ENCODE data around the gene NENF.

The NENF gene

GRCh38 chr1:212460376-212460775 is 27.7 kb downstream of the NENF start:
- ChIA-PET POLR2A (interaction anchor here (1.0 kb wide), 1 partner anchor 148 kb away, joined by 3 read pairs; the partner anchor contains the start of gene ATF3), CTCF (no interaction called here)
- no peak for TF ChIP-seq L3MBTL2 (conservative IDR thresholded peaks at IDR 0.05)
- no peak for TF ChIP-seq PKNOX1 (IDR thresholded peaks at IDR 0.05)
- TF ChIP-seq FOXK2 (IDR thresholded peaks at IDR 0.05) = no peak
- no peak for TF ChIP-seq FOXA1 (IDR thresholded peaks at IDR 0.05)
- TF ChIP-seq BHLHE40 (IDR thresholded peaks at IDR 0.05; ENCODE audit: borderline replicate concordance) = no peak
- no peak for TF ChIP-seq ELF4 (IDR thresholded peaks at IDR 0.05)
- TF ChIP-seq SP1 (IDR thresholded peaks at IDR 0.05) = no peak
- no peak for TF ChIP-seq ARNT (IDR thresholded peaks at IDR 0.05)
- TF ChIP-seq HDGF (IDR thresholded peaks at IDR 0.05; ENCODE audit: borderline replicate concordance) = no peak
- no peak for TF ChIP-seq CTBP1 (IDR thresholded peaks at IDR 0.05; ENCODE audit: borderline replicate concordance)
- no peak for TF ChIP-seq ZNF384 (IDR thresholded peaks at IDR 0.05)
- no peak for TF ChIP-seq NFRKB (IDR thresholded peaks at IDR 0.05)
- no peak for TF ChIP-seq LEF1 (IDR thresholded peaks at IDR 0.05; ENCODE audit: borderline replicate concordance)
- no peak for TF ChIP-seq TARDBP (IDR thresholded peaks at IDR 0.05)
- TF ChIP-seq SUZ12 (IDR thresholded peaks at IDR 0.05) = no peak
- no peak for TF ChIP-seq FOXM1 (IDR thresholded peaks at IDR 0.05; ENCODE audit: borderline replicate concordance)

GRCh38 chr1:212461916-212462660 is 29.4 kb downstream of the NENF start:
- TF ChIP-seq HDGF (IDR thresholded peaks at IDR 0.05; ENCODE audit: borderline replicate concordance) (no peak), BHLHE40 (IDR thresholded peaks at IDR 0.05; ENCODE audit: borderline replicate concordance) (no peak), ELF4 (IDR thresholded peaks at IDR 0.05) (no peak), ZNF384 (IDR thresholded peaks at IDR 0.05) (no peak), FOXM1 (IDR thresholded peaks at IDR 0.05; ENCODE audit: borderline replicate concordance) (no peak), LEF1 (IDR thresholded peaks at IDR 0.05; ENCODE audit: borderline replicate concordance) (no peak), FOXK2 (IDR thresholded peaks at IDR 0.05) (no peak), SP1 (IDR thresholded peaks at IDR 0.05) (no peak), ARNT (IDR thresholded peaks at IDR 0.05) (no peak), PKNOX1 (IDR thresholded peaks at IDR 0.05) (no peak), CTBP1 (IDR thresholded peaks at IDR 0.05; ENCODE audit: borderline replicate concordance) (no peak), NFRKB (IDR thresholded peaks at IDR 0.05) (no peak), TARDBP (IDR thresholded peaks at IDR 0.05) (no peak), L3MBTL2 (conservative IDR thresholded peaks at IDR 0.05) (no peak), SUZ12 (IDR thresholded peaks at IDR 0.05) (no peak)
- no peak for DNase-seq (ENCODE audit: extremely low spot score)
- POLR2A ChIA-PET = interaction anchor here (1.0 kb wide), 1 partner anchor 146 kb away, joined by 4 read pairs; the partner anchor contains the start of gene ATF3
- CTCF ChIA-PET = no interaction called here

More at GRCh38 chr1:212460376-212460775, 27.7 kb downstream of the NENF start:
- DNase-seq (ENCODE audit: extremely low spot score) = no peak

GRCh38 chr1:212463565-212464285 is 31.0 kb downstream of the NENF start:
- CTCF ChIA-PET = interaction anchor here (0.7 to 3.7 kb wide), 3 partner anchors 8 to 26 kb away, joined by 4 to 16 read pairs (median 6); no protein-coding TSS in a partner anchor
- TF ChIP-seq LEF1 (IDR thresholded peaks at IDR 0.05; ENCODE audit: borderline replicate concordance) (no peak), ELF4 (IDR thresholded peaks at IDR 0.05) (no peak)
- POLR2A ChIA-PET = interaction anchor here (2.4 kb wide), 1 partner anchor 145 kb away, joined by 10 read pairs; the partner anchor contains the start of gene ATF3

GRCh38 chr1:212465311-212465710 is 32.6 kb downstream of the NENF start:
- DNase-seq (ENCODE audit: extremely low spot score) = no peak
- CTCF ChIA-PET = interaction anchor here (2.0 to 3.7 kb wide), 2 partner anchors 10 to 12 kb away, joined by 6 to 16 read pairs; no protein-coding TSS in a partner anchor
- TF ChIP-seq CTBP1 (IDR thresholded peaks at IDR 0.05; ENCODE audit: borderline replicate concordance) (no peak), FOXM1 (IDR thresholded peaks at IDR 0.05; ENCODE audit: borderline replicate concordance) (no peak), FOXK2 (IDR thresholded peaks at IDR 0.05) (no peak), PKNOX1 (IDR thresholded peaks at IDR 0.05) (no peak), HDGF (IDR thresholded peaks at IDR 0.05; ENCODE audit: borderline replicate concordance) (no peak)
- POLR2A ChIA-PET = interaction anchor here (2.4 kb wide), 1 partner anchor 143 kb away, joined by 10 read pairs; the partner anchor contains the start of gene ATF3

More at GRCh38 chr1:212463565-212464285, 31.0 kb downstream of the NENF start:
- DNase-seq (ENCODE audit: extremely low spot score) = no peak

GRCh38 chr1:212466437-212466836 is 33.7 kb downstream of the NENF start:
- POLR2A ChIA-PET = no interaction called here
- CTCF ChIA-PET = interaction anchor here (0.9 to 3.7 kb wide), 4 partner anchors 9 to 283 kb away, joined by 3 to 16 read pairs (median 4); no protein-coding TSS in a partner anchor
- no peak for TF ChIP-seq FOXM1 (IDR thresholded peaks at IDR 0.05; ENCODE audit: borderline replicate concordance)
- TF ChIP-seq ZNF384 (IDR thresholded peaks at IDR 0.05) = no peak
- no peak for TF ChIP-seq FOXA1 (IDR thresholded peaks at IDR 0.05)
- no peak for TF ChIP-seq PKNOX1 (IDR thresholded peaks at IDR 0.05)
- no peak for TF ChIP-seq SUZ12 (IDR thresholded peaks at IDR 0.05)
- TF ChIP-seq BHLHE40 (IDR thresholded peaks at IDR 0.05; ENCODE audit: borderline replicate concordance) = no peak
- TF ChIP-seq L3MBTL2 (conservative IDR thresholded peaks at IDR 0.05) = no peak
- TF ChIP-seq HDGF (IDR thresholded peaks at IDR 0.05; ENCODE audit: borderline replicate concordance) = no peak
- no peak for TF ChIP-seq LEF1 (IDR thresholded peaks at IDR 0.05; ENCODE audit: borderline replicate concordance)
- no peak for TF ChIP-seq NFRKB (IDR thresholded peaks at IDR 0.05)
- TF ChIP-seq ARNT (IDR thresholded peaks at IDR 0.05) = no peak
- no peak for DNase-seq (ENCODE audit: extremely low spot score)

Data from HEK293T (cell line).